ENCODE measurements around the gene NDP.

Gene NDP

DNA sequence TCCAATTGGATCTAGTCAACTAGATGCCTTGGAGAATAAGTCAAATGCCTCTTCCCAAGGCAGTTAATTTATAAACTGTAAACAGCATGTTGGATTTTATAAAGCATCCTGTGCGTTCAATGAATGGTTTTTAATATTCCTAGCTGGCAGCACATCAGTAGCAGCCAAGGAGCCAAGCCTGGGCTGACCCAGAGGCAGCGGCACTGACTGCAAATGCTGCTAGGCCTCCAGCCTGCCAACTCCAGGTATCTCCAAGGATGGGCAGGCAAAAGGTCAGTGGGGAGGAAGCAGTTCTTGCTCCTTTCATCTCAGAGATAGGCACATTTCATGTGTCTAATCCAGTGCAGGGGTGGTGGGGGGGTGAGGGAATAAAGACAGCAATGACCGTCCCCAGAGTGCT lies 9.5 kb downstream of the NDP start:
- DNase-seq (ENCODE audit: low read depth), result no peak
- TF ChIP-seq, protein P1, sequence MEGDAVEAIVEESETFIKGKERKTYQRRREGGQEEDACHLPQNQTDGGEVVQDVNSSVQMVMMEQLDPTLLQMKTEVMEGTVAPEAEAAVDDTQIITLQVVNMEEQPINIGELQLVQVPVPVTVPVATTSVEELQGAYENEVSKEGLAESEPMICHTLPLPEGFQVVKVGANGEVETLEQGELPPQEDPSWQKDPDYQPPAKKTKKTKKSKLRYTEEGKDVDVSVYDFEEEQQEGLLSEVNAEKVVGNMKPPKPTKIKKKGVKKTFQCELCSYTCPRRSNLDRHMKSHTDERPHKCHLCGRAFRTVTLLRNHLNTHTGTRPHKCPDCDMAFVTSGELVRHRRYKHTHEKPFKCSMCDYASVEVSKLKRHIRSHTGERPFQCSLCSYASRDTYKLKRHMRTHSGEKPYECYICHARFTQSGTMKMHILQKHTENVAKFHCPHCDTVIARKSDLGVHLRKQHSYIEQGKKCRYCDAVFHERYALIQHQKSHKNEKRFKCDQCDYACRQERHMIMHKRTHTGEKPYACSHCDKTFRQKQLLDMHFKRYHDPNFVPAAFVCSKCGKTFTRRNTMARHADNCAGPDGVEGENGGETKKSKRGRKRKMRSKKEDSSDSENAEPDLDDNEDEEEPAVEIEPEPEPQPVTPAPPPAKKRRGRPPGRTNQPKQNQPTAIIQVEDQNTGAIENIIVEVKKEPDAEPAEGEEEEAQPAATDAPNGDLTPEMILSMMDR (IDR thresholded peaks at IDR 0.05; ENCODE audit: low read length, missing control alignments), result no peak
- H3K4me3 ChIP-seq (replicated peaks; ENCODE audit: low read depth, low read length), result no peak overlapping the region

DNA sequence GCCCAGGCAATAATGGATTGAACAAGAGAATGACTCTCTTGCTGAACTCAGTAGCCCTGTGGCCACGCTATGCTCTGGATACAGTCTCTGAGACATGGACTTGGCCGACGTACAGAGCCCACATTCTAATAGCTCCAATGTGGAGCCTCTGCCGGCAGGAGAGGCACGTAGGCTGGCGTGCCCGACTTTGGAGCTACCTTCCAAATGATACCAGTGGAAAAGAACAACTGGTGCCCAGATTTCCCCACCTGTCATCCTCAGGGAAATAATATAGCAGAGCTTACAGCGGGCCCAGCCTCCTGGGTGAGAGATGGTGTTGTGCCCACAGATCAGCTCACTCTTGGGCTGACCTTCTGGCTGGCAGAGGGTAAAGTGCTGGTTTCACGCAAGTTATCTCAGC lies 10.6 kb downstream of the NDP start:
- no peak overlapping the region for H3K4me3 ChIP-seq (replicated peaks; ENCODE audit: low read depth, low read length)
- no peak for DNase-seq (ENCODE audit: low read depth)
- TF ChIP-seq, protein P1 (IDR thresholded peaks at IDR 0.05; ENCODE audit: low read length, missing control alignments), result no peak

DNA sequence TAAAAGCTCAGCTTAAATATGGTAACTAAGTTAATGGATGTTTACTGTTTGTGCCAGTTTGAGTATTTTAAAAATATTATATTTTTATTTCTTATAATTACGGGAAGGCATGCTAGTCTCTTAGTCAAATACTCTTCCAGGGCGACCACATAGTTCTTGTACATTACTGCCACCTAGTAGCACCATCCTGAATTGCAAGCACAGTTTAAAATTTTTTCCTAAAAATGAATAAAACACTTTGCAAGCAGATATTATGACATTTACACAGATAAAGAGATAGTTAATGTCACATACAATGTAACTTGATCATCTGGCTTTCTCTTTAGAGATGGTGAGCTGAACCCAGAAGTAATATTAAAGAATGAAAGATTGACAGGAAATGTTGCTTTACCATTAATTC lies 11.5 kb downstream of the NDP start:
- H3K4me3 ChIP-seq (replicated peaks; ENCODE audit: low read depth, low read length), result no peak overlapping the region
- TF ChIP-seq, protein P1 (IDR thresholded peaks at IDR 0.05; ENCODE audit: low read length, missing control alignments), result peak; percentile 4
- no peak for DNase-seq (ENCODE audit: low read depth)

DNA sequence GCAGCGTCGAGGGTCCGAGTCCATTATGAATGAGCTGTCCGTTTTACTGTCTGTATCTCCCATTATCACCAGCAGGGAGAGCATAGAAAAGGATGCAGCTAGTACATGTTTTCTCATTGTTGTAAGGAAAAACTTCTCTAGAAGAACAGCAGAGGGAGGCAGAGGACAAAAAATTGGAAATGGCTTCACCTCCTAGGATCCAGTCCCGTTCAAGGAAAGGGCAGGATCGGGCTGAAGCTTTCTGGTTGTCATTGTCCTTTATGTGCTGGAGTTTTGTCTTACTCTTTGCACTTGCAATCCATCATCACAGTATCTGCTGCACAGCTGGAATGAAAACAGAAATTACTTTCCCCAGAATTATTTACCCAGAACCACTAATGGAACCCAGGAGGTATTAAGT lies 14.7 kb downstream of the NDP start:
- H3K4me3 ChIP-seq (replicated peaks; ENCODE audit: low read depth, low read length), result no peak overlapping the region
- TF ChIP-seq, protein P1 (IDR thresholded peaks at IDR 0.05; ENCODE audit: low read length, missing control alignments), result peak; percentile 73
- DNase-seq (ENCODE audit: low read depth), result peak; percentile 89

DNA sequence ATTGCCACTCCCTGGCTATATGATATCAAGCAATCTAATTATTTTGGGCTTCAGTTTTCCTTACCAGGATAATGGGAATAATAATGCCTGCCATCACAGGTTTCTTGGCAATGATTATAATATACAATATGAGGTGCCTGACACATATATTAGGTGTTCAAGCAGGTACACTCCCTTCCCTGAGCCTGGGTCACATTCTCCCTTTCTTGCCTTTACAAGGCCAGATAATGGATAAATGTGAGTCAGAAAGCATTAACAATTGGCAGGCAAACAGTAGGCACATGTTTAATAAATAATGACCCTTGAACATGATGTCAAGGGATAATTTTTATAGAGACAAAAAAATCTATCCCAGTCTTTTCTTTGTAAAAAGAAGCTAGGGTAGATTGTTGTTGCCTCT lies 17.2 kb downstream of the NDP start:
- H3K4me3 ChIP-seq (replicated peaks; ENCODE audit: low read depth, low read length), result no peak overlapping the region
- DNase-seq (ENCODE audit: low read depth), result no peak
- TF ChIP-seq, protein P1 (IDR thresholded peaks at IDR 0.05; ENCODE audit: low read length, missing control alignments), result no peak

DNA sequence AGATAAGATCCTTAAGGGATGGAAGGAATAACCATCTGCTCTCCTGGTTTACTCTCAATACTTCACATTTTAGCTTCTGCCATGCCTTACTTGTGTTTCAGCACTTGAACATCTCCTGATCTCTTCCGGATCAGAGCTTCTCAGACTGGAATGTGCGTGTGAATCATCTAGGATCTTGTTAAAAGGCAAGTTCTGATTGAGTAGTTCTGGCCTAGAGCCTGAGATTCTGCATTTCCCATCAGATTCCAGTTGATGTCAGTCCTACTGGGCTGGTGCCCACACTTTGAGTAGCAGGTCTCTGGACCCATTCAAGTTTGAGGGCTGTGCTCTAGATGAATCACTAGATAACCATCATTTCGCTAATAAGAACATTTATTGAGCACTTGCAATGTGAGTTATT lies 20.0 kb downstream of the NDP start:
- H3K4me3 ChIP-seq (replicated peaks; ENCODE audit: low read depth, low read length), result no peak overlapping the region
- DNase-seq (ENCODE audit: low read depth), result no peak
- TF ChIP-seq, protein P1 (IDR thresholded peaks at IDR 0.05; ENCODE audit: low read length, missing control alignments), result no peak

DNA sequence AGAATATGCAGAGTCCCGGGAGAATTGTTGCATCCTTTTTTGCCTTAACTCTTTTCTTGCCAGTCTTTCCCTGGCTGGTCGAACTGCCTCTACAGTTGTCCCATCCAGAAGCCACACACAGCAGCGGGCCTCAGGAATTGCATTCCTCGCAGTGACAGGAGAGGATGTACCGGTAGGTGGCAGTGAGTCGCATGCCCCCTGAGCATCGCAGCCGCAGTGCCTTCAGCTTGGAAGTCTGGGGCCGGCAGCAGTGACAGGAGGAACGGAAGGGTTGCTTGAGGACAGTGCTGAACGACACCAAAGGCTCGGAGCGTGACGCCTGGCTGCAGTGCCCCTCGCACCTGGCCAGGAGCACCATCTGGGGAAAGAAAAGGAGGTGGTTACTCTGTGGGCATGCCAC lies 23.5 kb downstream of the NDP start:
- H3K4me3 ChIP-seq (replicated peaks; ENCODE audit: low read depth, low read length), result no peak overlapping the region
- TF ChIP-seq, protein P1 (IDR thresholded peaks at IDR 0.05; ENCODE audit: low read length, missing control alignments), result peak; percentile 43
- no peak for DNase-seq (ENCODE audit: low read depth)

Measured in fibroblast of pulmonary artery (primary cell).